Cortex of kidney (tissue), 1 donor: Measurements from ENCODE around the gene STPG4.

Source experiments
- DNase-seq: peaks from one replicate; lab custom pipeline; 2025; lab: John Stamatoyannopoulos, UW

STPG4 gene

DNA sequence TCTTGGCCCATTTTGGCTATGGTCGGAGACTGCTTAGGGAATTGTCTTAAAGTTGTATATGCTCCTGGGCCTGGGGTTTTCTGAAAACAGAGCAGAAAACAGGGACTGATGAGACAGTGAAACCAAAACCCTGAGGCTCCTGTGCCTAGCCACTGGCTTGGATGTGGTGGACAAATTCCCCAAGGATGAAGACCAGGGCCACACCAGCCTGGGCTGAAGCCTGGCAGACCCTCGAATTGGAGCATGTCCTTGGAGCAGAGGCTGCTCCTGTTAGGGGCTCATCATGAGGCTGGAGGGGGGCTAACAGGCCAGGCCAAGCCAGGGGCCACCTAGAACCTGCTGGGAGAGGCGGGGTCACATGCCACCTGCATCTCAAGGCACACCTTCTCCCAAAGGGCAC lies 68.1 kb downstream of the STPG4 start:
- DNase-seq: no peak

GRCh38 chr2:47086571-47086970 lies 68.5 kb downstream of the STPG4 start:
- no peak for DNase-seq

DNA sequence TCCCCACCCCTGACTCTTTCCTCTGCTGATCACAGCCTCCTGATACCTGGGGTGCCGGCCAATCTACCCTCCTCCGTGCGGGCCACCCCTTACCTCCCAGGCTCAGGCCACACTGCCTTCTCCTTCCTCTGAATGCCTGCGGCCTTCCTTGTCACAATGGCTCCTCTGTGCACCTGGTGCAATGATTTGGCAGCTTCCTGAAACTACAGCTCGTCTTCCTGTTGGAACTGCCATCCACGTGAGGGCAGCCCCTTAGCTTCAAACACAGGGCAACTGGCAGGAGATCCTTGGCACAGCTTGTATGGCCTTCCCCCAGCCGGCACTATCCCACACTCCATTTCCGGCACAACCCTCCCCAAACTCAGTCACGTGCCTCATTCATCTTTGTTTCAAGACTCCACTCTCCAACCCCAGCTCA lies 69.0 kb downstream of the STPG4 start:
- no peak for DNase-seq

DNA sequence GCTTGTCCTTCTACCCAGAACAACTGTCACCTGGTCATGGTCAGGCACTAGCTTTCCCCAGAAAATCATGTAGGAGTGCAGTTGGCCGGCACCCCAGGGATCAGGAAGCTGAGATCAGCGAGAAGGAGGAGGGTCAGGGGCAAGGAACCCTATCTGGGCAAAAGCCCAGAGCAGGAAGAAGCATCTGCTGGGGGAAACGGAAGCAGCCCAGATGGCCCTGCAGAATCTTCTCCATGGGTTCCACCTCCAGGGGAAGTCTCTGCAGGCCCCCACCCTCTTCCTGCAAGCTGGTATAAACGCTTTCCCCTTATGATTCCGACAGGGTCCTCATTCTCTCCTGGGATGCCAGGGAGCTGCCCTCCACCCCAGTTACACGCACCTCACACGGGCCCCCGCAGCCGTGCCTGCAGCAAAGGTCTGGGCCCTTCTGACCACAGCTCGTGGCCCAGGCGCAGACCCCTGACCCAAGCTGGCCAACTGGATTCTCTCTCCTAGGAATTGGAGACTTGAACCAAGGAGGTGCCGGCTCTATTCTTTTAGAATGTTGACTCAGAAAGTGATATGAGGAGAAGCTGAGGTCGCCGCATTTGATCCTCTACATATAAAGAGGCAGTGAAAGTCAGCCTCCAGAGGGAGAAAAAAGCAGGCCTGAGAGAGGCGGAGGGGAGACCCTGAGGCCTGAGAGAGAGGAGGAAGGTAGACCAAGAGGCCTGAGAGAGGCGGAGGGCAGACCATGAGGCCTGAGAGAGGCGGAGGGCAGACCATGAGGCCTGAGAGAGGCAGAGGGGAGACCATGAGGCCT lies 71.0 kb downstream of the STPG4 start:
- no peak for DNase-seq

- DNase-seq: no peak
Observed at GRCh38 chr2:47083485-47083884, 71.6 kb downstream of the STPG4 start.

- no peak for DNase-seq
Observed at GRCh38 chr2:47083005-47083404, 72.1 kb downstream of the STPG4 start.

- no peak for DNase-seq
Observed at GRCh38 chr2:47080888-47081301, 74.2 kb downstream of the STPG4 start.

DNA sequence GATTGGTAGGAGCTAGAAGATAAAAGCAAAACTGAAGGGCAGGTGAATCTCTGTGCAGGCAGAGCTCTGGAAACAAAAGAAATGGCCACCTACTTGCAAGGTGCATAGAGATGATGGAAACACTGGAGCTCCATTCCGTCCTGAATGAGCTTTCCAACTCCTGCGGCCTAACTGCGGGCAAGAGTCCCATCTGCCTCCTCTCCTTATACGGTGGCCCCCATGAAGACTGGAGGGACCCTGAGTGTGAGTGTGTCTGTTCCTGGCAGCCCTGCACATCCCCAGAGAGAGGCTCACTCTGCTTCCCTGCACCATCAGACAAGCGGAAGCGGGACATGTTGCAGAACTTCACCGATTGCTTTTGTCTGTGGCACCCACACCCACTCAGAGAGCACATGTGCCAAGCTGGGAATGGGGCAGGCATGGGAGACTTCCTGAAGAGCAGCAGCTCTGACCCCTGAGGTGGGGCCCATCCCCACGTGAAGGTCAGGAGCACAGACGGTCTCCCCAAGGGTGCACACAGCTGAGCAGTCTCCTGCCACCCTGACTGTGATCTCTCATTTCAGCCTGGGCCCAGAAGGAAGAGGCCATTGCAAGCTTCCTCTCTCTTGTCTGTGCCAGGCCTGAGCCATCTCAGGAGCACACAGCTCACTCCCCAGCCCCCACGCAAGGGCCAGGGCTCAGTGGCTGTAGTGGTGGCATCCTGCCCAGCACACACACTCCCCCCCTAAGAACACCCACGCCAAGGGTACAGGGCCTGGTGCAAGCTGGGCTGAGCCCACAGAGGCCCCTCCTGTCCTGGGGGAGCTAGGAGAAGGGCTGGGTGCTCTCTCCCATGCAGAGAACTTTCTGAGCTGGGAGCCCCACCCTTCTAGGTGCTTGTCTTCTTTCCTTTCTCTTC lies 75.3 kb downstream of the STPG4 start:
- no peak for DNase-seq

- DNase-seq: no peak
Observed at GRCh38 chr2:47078541-47079482, 76.3 kb downstream of the STPG4 start.

DNA sequence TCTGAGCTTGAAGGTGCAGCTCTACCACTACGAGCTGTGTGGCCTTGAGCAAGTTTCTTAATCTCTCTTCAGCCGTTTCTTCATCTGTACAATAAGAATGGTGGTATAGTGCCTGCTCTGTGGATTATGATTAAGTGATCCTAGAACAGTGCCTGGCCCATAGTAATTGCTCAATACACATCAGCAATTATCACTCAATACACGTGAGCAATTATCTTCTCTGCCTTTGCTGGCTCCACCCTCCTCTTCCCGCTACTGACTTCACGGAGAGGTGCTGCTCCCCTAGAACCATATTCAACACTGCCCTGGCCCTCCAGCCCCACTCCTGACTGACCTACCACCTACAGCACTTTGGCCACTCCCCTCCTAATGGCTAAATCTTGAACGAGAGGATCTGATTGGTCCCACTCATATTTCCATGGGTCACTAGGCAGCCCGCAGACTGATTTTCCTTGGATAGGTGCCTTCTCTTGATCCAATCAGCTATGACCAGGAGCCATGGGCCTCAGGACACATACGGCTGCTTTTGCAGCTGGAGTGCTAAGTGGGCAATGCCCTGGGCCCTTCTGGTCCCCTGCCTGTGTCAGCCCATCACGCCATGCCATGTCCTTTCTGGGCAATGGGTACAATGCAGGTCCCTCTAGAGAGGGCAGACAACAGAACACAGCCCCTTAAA lies 77.5 kb downstream of the STPG4 start:
- no peak for DNase-seq

DNA sequence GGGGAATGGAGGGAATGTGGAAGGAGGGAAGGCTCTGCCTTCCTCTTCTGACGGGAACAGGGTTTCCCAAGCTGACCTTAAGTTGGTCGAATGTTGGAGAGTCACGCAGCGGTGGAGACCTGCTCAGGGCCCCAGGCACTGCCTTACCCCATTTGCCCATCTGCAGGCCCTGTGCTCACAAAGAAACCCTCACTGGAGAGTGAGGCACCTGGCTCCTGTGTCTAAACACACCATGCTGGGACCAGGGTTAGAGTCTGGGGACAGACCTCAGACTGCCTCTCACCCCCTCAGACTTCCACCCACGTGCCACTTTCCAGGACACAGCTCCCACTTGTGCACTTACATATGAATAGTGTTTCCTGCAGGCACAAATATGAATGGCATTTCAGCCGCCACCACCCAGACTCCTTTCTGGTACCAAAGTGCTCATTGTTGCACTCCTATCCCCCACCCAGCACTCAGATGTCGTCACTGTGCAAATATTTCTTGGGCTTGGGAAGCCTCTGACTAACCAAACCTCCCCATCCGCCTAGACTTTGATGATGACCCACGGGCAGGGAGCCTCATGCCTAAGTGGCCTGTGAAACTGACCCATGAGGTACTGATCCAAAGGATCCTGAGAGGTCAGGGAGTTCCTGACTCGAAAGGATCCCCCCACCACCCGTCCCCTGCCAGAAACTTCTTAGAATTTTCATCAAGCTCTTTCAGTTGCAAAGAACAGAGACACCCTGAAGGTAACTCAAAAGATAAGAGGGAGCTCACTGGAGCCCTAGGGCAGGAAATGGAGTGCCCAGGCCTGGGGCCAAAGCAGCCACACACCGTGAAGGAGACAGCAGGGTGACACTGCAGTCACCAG lies 78.3 kb downstream of the STPG4 start:
- DNase-seq: no peak

- no peak for DNase-seq
Observed at GRCh38 chr2:47076126-47076506, 79.0 kb downstream of the STPG4 start.

GRCh38 chr2:47075361-47076125 lies 79.6 kb downstream of the STPG4 start:
- no peak for DNase-seq

DNA sequence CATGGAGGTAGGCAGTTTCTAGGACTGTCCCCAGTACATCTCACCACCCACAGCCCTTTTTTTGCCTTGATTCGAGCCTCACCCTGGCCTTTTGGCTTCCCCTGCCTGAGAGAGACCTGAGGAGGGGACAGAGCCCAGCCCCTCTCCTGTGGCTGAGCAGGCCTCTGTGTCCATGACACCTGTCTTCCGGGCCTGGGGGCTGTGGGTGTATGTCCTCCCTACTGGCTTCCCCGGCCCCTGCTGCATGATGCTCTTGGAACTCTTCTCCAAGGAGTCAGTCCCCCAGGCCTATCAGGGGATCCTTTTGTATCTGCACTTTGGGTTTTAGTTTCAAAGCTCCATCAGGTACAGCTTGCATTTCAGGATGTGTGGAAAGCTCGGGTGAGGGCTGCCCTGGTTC lies 80.4 kb downstream of the STPG4 start:
- no peak for DNase-seq

GRCh38 chr2:47073641-47074040 lies 81.5 kb downstream of the STPG4 start:
- DNase-seq: no peak

GRCh38 chr2:47073217-47073616 lies 81.9 kb downstream of the STPG4 start:
- no peak for DNase-seq

- DNase-seq: no peak
Observed at GRCh38 chr2:47072728-47073191, 82.3 kb downstream of the STPG4 start.

DNA sequence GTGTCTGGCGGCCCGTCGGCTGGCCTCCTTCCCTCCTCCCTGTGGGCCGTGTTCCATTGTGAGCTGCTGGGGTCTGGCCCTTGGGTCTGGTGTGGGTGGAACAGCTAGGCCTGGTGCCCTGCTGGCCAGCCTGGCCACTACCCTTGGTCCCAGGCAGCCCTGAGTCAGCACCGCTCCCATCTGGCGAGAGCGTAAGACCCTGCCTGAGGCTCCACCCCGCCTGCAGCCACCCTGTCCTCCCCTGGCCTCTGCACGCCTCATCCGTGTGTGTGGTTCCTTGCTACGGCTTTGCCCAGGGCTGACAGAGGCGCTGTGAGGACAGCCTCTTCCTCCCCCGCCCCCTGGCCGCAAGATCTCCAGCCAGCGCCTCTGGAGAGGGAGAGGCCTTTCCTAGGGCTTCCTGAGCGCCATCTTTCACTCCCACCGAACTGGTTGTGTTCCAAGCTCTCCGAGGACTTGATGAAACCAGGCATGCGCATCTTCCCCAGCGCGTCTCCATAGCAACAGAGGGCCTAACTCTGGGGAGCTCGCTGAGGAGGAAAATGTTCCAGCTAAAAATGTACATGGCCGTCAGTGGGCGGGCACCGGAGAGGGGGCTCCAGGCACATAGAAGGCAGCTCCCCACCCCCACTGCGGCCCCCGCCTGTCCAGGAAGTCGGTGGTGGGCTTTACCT lies 83.0 kb downstream of the STPG4 start:
- no peak for DNase-seq
